Body of pancreas (tissue), 4 donors: ENCODE results near the gene DNER.

Source experiments
- POLR2A ChIP-seq, 3 donors: fragments of 450-650 bp; IDR thresholded peaks; one replicate each; pipeline ENCODE4 v1.6.1; 2016; ENCODE audit warnings: antibody characterized with exemption in 3 of 3, mild to moderate bottlenecking in 2 of 3
- TF ChIP-seq, protein P1 (sequence below), 7 experiments: fragments of 450-650 bp in 4 of 7; fragments of 200-600 bp in 3 of 7; sonication (generic) in 3 of 7; IDR thresholded peaks; one replicate each; pipeline ENCODE4 v1.5.1; 2016 to 2019; ENCODE audit warnings: antibody characterized with exemption in 7 of 7

- TF ChIP-seq POLR2A (IDR thresholded peaks at IDR 0.05), result no peak
- TF ChIP-seq, protein P1, sequence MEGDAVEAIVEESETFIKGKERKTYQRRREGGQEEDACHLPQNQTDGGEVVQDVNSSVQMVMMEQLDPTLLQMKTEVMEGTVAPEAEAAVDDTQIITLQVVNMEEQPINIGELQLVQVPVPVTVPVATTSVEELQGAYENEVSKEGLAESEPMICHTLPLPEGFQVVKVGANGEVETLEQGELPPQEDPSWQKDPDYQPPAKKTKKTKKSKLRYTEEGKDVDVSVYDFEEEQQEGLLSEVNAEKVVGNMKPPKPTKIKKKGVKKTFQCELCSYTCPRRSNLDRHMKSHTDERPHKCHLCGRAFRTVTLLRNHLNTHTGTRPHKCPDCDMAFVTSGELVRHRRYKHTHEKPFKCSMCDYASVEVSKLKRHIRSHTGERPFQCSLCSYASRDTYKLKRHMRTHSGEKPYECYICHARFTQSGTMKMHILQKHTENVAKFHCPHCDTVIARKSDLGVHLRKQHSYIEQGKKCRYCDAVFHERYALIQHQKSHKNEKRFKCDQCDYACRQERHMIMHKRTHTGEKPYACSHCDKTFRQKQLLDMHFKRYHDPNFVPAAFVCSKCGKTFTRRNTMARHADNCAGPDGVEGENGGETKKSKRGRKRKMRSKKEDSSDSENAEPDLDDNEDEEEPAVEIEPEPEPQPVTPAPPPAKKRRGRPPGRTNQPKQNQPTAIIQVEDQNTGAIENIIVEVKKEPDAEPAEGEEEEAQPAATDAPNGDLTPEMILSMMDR (IDR thresholded peaks at IDR 0.05), result no peak
Observed at GRCh38 chr2:229489016-229489415, 225.3 kb downstream of the DNER start.
